GM19397 (cell line): ENCODE results near the gene GAK.
"Not testable (repeated sequence)": the region's sequence is repeated elsewhere in the genome, so short reads cannot be mapped to it uniquely, and the experiment has no call there.

Experiments
- ATAC-seq: cut with Tn5 transposase; IDR thresholded peaks from one replicate; pipeline ENCODE4 v1.9.1; 2021; ENCODE audit warnings: mild to moderate bottlenecking, moderate library complexity; ENCODE audit not compliant: unreplicated experiment

The GAK gene

GRCh38 chr4:929096-929765 lies 2.9 kb downstream of the GAK start:
- ATAC-seq, result no peak

GRCh38 chr4:927566-927965 lies 4.5 kb downstream of the GAK start:
- ATAC-seq, result not testable (repeated sequence)

GRCh38 chr4:926538-926937 lies 5.6 kb downstream of the GAK start:
- no peak for ATAC-seq

- no peak for ATAC-seq
These were observed 6.2 kb downstream of the GAK start for GRCh38 chr4:925771-926500.

- ATAC-seq, result no peak
These were observed 6.9 kb downstream of the GAK start for GRCh38 chr4:925171-925570.

- no peak for ATAC-seq
These were observed 7.7 kb downstream of the GAK start for GRCh38 chr4:924107-925096.

GRCh38 chr4:921830-922331 lies 10.2 kb downstream of the GAK start:
- ATAC-seq, result peak; percentile 70

- ATAC-seq, result not testable (repeated sequence)
These were observed 13.0 kb downstream of the GAK start for GRCh38 chr4:919004-919680.

GRCh38 chr4:918591-918990 lies 13.5 kb downstream of the GAK start:
- ATAC-seq, result not testable (repeated sequence)

- ATAC-seq, result no peak
These were observed 14.1 kb downstream of the GAK start for GRCh38 chr4:917992-918391.

GRCh38 chr4:917466-917865 lies 14.7 kb downstream of the GAK start:
- ATAC-seq, result no peak

GRCh38 chr4:915595-915994 lies 16.5 kb downstream of the GAK start:
- ATAC-seq, result no peak

GRCh38 chr4:915041-915474 lies 17.1 kb downstream of the GAK start:
- ATAC-seq, result no peak

GRCh38 chr4:914531-914930 lies 17.6 kb downstream of the GAK start:
- ATAC-seq, result no peak

- ATAC-seq, result no peak
These were observed 18.9 kb downstream of the GAK start for GRCh38 chr4:913280-913618.

- ATAC-seq, result no peak
These were observed 19.4 kb downstream of the GAK start for GRCh38 chr4:912548-913279.

- no peak for ATAC-seq
These were observed 20.1 kb downstream of the GAK start for GRCh38 chr4:911871-912490.

GRCh38 chr4:911221-911751 lies 20.8 kb downstream of the GAK start:
- ATAC-seq, result no peak

GRCh38 chr4:910366-911091 lies 21.6 kb downstream of the GAK start:
- no peak for ATAC-seq
